ENCODE results near the gene FBXO38.
"Not testable (repeated sequence)": the region's sequence is repeated elsewhere in the genome, so short reads cannot be mapped to it uniquely, and the experiment has no call there.

FBXO38 gene

GRCh38 chr5:148437249-148437648 is 53.5 kb downstream of the FBXO38 start:
- no peak for DNase-seq

GRCh38 chr5:148438933-148439332 is 55.2 kb downstream of the FBXO38 start:
- no peak for DNase-seq

GRCh38 chr5:148443241-148443640 is 59.5 kb downstream of the FBXO38 start:
- DNase-seq, result no peak

GRCh38 chr5:148443998-148444397 is 60.2 kb downstream of the FBXO38 start:
- DNase-seq, result peak; percentile 76

GRCh38 chr5:148445578-148445977 is 61.8 kb downstream of the FBXO38 start:
- no peak for DNase-seq

- no peak for DNase-seq
These were observed 62.9 kb downstream of the FBXO38 start for GRCh38 chr5:148446611-148447010.

- DNase-seq, result no peak
These were observed 68.9 kb downstream of the FBXO38 start for GRCh38 chr5:148452499-148453193.

GRCh38 chr5:148454576-148454975 is 70.8 kb downstream of the FBXO38 start:
- DNase-seq, result no peak

GRCh38 chr5:148455185-148455584 is 71.4 kb downstream of the FBXO38 start:
- peak; percentile 21 for DNase-seq

GRCh38 chr5:148457183-148457620 is 73.4 kb downstream of the FBXO38 start:
- peak; percentile 99 for DNase-seq

GRCh38 chr5:148458036-148458888 is 74.5 kb downstream of the FBXO38 start:
- peak; percentile 59 for DNase-seq

- no peak for DNase-seq
These were observed 75.9 kb downstream of the FBXO38 start for GRCh38 chr5:148459669-148460068.

- DNase-seq, result peak; percentile 79
These were observed 81.8 kb downstream of the FBXO38 start for GRCh38 chr5:148465381-148466235.

GRCh38 chr5:148466236-148466580 is 82.5 kb downstream of the FBXO38 start:
- DNase-seq, result no peak

GRCh38 chr5:148467958-148468357 is 84.2 kb downstream of the FBXO38 start:
- peak; percentile 57 for DNase-seq

- not testable (repeated sequence) for DNase-seq
These were observed 85.0 kb downstream of the FBXO38 start for GRCh38 chr5:148468746-148469145.

GRCh38 chr5:148469501-148469935 is 85.8 kb downstream of the FBXO38 start:
- DNase-seq, result peak; percentile 90

GRCh38 chr5:148471379-148471778 is 87.6 kb downstream of the FBXO38 start:
- DNase-seq, result no peak

GRCh38 chr5:148474025-148474511 is 90.3 kb downstream of the FBXO38 start:
- no peak for DNase-seq

GRCh38 chr5:148476302-148476701 is 92.5 kb downstream of the FBXO38 start:
- no peak for DNase-seq

GRCh38 chr5:148477429-148477828 is 93.7 kb downstream of the FBXO38 start:
- DNase-seq, result no peak

GRCh38 chr5:148482196-148482595 is 98.4 kb downstream of the FBXO38 start:
- DNase-seq, result no peak
